IPS DF 4.7 (cell line): ENCODE measurements around the gene TNRC6B.
"Not testable (repeated sequence)": the region's sequence is repeated elsewhere in the genome, so short reads cannot be mapped to it uniquely, and the experiment has no call there.

Source experiments
- DNase-seq: peaks from one replicate; pipeline ENCODE4 v3.0.0-alpha.2; 2013; ENCODE audit warnings: low spot score; ENCODE audit errors: extremely low read depth

The TNRC6B gene

DNA sequence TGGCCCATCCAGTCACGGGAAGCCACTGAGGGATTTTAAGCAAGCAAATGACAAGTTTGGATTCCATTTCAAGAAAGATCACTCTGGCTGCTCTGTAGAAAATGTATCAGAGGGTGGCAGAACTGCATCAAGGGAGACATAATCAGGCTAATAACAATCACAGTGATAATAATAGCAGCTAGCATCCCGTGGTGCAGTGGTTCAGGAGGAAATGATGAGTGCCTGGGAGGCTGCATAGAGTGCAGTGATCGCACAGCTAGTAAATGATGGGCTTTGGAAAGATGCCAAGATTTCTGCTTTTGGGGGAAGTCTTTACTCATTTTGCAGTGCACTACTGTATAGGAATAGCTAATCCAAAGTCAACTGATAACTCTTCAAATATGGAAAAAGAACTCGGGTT lies 35.8 kb downstream of the TNRC6B start:
- no peak for DNase-seq

DNA sequence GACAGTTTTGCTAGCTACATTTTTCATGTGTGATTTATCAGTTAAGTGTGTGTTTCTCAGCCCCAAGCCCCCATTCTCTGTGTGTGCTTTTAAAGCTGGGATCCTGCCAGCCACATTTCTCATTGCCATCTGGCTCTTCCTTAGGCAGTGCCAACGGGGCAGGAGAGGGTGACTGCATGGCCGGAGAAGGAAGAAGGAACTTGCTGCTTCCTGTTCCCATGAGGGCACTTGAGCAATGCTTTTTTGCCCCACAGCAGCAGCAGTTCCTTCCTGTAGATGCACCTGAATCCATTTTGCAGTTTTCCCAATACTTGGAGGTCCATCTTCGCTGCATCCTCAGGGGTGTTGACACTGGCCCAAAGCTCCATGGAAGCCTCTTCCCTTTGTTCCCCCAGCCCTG lies 37.5 kb downstream of the TNRC6B start:
- DNase-seq, result no peak

DNA sequence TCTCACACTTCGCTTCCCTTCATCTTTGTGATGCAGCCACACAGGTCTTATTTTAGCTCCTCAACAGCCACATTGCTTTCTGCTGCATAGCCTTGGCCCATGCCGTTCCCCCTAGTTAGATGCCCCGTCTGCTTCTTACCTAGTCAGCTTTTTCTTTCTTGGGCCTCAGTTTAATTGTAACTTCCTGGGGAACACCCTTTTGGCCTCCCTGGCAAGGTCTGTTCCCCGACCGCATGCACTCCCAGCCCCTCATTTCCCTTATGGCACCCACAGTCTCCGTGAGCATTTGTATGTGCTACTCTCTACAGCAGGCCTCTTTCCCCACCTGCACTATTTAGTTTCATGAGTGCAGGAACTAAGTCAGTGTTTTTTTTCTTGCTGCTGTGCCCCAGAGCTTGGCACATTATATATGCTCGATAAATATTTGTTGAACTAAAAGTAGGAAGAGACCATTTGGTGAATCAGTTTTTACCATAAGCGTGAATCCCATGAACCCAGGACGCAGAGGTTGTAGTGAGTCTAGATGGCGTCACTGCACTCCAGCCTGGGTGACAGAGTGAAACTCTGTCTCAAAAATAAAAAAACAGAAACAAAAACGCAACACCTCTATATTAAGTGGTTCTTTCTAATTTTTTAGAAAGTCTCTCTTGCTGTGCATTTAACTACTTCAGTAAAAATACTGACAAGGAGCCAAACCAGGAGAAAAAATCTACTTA lies 38.5 kb downstream of the TNRC6B start:
- DNase-seq, result no peak

DNA sequence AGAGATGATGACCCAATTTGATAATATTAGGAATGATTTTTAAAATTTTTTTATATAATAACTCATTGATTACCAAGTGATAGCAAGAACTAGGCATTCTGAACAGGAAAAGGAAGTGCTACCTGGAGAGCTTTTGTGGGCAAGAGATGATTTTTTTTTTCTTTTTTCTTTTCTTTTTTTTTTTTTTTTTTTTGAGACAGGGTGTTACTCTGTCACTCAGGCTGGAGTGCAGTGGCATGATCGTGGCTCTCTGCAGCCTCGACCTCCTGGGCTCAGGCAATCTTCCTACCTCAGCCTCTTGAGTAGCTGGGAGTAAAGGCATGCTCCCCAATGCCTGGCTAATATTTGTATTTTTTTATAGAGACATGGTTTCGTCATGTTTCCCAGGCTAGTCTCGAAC lies 40.4 kb downstream of the TNRC6B start:
- DNase-seq, result no peak

DNA sequence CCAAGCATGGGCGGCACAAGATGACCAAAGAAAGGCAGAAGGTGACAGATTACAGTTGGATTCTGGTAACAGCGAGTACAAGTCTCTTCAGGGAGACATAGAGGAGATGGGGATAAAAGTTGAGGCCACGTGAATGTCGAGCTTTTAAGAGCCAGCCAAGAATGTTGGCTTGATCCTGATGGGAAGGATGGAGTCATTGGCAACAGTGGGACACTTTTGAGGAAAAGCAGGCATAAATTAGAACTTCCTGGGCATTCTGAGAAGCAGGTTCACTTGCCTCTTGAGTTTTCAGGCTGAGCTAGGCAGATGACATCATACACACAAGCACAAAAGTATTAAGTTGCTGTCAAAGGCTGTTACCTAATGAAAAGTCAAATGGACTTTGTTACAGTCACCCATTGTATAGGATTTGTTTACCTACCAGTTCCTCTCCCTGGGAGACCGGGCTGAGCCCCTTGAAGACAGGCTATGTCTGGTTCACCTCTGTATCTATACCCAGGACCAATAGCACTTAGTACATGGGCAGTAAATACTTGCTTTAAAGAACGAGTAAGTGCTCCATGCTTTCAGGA lies 41.1 kb downstream of the TNRC6B start:
- no peak for DNase-seq

DNA sequence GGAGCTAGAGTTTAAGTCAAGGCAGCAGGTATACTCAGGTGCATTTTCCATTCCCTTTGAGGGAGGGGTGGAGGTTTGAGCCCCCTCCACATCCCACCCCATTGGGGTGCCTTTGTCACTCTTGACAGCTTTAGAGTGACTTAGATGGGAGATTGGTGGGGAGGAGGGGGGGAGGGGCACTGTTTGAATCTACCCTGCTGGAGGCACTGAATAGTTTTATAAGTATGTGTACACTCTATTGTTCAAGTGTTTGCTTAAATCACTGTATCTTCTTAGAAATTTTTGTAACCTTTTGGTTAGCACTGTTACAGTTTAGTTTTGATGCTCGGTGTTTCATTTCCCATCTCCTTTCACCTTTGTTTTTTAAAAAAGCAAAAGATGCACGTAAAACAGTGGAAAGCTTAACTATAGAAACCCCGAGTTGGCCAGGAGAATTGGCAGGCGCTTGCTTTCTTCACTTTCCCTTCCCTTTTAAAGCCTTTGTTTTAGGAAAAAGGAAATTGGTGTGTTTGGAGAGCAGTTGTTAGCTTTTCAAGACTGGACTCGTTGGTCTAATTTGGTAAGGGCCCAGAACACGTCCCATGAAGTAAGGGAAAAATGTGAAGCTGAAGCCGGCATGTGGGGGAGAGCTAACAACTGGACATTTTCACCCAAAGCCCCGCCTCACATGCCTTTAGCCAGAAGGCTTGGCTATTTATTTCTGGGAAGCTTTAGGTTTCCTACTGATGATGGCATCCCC lies 42.8 kb downstream of the TNRC6B start:
- no peak for DNase-seq

DNA sequence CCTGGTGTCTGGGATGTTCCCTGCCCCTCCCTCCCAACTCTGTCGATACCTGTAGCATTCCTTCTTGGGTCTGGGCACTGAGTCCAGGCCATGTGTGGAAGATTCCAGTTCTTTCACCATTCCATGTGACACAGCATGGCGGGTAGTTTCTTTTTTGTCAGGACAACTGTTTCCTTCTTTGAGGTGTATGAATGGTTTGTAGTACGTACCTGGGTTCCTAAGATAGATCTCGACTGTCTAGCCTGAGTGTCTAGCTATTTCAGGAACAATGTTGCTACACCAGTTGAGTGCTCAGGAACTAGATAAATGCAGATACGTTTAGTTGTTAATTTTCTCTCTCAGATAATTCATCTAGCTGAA lies 43.3 kb downstream of the TNRC6B start:
- DNase-seq, result no peak

DNA sequence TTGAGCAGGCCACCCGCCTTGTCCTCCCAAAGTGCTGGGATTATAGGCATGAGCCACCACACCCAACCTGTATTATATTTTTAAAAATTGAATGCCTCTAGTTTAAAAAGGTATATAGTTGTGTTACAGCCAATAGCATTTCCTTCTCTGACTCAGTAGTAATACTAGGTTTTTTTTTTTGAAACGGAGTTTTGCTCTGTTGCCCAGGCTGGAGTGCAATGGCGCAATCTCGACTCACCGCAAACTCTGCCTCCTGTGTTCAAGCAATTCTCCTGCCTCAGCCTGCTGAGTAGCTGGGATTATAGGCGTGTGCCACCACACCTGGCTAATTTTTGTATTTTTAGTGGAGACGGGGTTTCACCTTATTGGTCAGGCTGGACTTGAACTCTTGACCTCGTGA lies 45.3 kb downstream of the TNRC6B start:
- DNase-seq, result not testable (repeated sequence)

DNA sequence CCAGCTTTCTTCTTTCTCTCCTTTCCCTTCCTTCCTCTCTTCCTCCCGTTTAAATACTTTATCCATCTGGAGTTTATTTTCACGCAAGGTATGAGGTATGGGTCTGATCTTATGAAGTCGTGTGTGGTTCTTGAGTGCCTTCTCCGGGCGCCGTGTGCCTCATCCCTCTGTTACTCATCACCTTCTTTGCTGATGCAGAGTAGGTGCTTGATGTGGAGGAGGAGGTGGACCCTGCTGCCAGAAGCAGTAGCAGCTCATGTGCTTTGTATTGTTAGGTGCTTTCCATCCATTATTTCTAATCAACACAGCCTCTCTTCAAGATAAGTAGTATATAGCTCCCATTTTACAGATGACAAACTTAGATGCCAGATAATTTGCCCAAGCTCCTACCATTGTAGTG lies 47.0 kb downstream of the TNRC6B start:
- DNase-seq, result no peak

DNA sequence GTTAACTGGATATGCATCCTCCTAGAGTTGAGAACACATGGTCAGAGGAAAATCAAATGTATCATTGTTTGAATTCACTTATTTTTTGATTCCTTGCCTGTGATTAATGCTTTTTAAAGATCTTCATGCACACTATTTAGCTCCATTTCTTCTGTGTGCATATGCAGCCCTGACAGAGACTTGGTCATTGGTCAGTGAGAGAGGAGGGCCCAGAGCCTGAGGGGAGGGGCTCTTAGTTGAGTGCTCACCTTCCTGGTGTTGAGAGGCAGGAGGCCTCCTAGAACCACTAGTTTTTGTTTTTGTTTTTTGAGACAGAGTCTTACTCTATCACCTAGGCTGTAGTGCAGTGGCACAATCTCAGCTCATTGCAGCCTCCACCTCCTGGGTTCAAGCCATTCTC lies 48.9 kb downstream of the TNRC6B start:
- no peak for DNase-seq

DNA sequence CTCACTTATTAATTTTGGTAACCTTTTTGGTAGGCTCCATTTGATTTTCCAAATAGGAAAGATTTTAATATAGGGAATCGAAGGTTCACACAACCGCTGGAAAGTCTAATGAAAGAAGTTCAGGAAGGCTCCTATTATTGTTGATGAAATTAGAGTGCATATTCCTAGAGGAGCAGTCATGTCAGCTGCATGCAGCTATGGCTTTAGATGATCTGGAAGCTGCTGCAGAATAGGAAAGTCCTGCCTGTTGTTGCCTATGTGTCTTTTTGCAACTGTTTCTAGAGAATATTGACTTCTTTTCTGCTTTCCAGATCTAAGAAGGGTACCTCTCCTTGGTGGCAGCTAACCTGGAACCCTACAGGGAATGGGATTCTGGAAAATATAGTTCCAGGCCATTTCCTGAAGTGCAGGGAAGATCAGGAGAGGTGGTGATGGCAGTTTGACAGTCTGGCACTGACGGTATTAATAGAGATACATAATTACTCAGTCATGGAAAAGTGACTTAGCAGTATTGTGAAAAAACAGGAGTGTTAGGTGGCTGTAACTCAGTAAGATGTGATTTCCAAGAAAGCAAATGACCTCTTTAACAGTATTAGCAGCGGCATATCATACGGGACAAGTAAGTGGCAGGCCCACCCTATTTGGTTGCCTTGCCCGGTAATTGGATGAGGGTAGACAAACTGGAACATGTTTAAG lies 54.0 kb downstream of the TNRC6B start:
- no peak for DNase-seq

DNA sequence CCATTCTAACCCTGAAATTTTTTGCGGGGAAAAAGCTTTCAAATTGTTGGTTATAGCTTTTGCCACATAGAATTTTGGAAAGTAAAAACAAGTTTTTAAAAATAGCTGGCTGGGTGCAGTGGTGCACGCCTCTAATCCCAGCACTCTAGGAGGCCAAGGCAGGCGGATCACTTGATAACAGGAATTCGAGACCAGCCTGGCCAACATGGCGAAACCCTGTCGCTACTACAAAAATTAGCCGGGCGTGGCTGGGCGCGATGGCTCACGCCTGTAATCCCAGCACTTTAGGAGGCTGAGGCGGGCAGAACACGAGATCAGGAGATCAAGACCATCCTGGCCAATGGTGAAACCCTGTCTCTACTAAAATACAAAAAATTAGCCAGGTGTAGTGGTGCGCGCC lies 54.9 kb downstream of the TNRC6B start:
- no peak for DNase-seq

DNA sequence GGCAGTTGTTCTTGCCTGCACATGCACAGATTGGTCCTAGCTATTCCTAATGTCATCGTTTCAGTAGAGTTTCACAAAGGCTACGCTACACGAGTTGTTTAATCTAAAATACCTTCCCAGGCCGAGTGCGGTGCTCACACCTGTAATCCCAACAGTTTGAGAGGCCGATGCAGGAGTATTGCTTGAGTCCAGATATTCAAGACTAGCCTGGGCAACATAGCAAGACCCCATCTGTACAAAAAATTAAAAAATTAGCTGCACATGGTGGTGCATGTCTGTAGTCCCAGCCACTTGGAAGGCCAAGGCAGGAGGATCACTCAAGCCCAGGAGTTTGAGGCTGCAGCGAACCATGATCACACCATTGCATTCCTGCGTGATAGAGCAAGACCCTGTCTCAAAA lies 56.2 kb downstream of the TNRC6B start:
- no peak for DNase-seq

DNA sequence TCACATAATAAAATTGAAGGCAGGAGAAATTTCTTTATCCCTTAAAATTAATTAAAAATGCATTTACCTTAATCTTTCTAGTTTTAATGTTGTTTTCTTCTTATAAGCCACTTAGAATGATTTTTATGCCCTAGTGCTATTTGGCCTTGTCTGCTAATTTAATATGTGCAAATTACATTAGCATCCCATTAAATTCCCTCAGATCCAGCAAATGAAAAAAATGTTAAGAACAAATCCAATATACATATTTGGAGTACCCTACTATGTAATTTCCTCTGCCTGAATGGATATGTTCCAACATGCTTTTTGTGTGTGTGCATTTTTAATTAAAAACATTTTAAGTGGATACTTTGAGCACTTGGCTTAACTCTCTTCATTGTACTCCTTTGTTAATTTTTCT lies 56.9 kb downstream of the TNRC6B start:
- DNase-seq, result no peak

DNA sequence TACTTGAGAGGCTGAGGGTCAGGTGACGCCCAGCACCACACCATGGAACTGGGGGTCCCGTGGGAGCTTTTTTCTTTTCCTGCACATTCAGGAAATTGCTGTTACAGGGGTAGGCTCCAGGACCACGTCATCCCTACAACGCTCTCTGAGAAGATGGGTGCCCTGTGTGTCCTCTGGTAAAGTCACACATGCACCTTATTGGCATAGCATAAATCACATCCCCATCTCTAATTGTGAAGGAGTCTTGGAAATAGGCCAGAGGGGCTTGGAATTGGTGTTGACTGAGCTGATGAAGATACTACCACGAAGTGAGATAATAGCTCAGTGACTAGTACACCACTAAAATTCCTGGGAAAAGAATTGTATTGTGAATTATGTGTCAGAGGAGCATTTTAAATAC lies 57.6 kb downstream of the TNRC6B start:
- no peak for DNase-seq

DNA sequence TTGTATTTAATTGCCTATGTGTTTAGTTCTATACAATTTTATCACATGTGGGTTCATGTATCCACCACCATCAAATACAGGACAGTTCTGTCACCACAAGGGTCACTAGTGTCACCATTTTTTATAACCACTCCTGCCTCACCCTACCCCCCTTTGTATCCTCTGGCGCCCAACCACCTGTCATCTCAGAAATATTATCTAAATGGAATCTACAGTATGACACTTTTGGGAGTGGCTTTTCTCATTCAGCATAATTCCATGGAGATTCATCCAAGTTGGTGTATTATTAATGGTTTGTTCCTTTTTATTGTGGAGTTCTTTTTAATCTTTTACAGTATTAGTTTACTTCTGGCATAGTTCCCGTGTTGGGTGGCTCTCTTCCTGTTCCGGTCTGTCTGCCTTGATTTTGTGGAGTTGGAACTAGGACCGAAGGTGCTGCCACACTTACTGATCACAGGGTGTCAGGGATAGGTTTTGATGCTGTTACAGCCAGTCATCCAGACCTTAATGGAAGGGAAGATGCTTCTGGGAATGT lies 58.5 kb downstream of the TNRC6B start:
- no peak for DNase-seq

DNA sequence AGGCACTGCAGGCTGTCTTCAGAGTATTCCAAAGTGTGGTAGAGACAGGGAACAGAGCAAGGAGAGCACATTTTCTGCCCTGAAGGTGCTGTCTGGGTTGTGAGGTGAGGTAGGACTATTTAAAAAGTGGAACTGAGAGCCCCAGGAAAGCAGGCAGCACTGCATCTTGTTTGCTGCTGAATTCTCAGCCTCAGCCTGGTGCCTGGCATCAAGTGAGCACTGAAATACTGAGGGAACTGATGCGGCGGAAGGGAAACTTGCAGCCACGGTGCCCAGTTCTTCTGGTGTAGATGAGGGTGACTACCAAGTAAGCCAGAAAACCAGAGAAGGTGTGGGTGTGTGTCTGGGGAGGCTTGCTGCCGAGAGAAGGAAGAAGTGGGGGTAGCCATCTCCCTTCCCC lies 59.5 kb downstream of the TNRC6B start:
- DNase-seq, result no peak

DNA sequence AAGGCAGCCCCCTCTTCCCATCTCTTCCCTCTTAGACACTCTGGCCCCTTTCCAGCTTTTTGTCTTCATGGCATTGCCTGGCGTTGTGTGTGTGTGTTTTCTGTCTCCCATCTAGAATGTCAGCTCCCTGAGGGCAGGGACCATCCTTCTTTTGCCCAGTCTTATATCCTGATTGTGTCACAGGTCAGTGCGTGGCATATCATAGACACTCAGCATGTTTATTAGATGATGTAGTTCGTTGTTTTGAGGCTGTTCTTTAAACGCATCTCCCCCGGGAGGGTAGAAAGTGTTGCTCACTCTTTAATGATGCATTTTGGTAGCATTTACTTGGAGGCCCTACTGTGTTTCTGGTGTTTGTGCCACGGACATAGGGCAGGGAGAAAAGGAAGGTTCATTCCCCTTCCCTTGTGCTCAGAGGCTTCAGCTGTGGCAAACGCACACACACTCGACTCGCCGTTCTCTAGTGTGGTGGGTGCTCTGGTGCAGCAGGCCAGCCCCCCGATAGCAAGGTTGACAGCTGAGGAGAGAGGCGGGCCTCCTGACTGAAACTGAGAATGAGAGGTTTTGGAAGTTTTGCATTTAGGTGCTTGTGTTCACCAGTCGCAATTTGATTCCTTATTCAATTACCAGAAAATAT lies 60.2 kb downstream of the TNRC6B start:
- no peak for DNase-seq

DNA sequence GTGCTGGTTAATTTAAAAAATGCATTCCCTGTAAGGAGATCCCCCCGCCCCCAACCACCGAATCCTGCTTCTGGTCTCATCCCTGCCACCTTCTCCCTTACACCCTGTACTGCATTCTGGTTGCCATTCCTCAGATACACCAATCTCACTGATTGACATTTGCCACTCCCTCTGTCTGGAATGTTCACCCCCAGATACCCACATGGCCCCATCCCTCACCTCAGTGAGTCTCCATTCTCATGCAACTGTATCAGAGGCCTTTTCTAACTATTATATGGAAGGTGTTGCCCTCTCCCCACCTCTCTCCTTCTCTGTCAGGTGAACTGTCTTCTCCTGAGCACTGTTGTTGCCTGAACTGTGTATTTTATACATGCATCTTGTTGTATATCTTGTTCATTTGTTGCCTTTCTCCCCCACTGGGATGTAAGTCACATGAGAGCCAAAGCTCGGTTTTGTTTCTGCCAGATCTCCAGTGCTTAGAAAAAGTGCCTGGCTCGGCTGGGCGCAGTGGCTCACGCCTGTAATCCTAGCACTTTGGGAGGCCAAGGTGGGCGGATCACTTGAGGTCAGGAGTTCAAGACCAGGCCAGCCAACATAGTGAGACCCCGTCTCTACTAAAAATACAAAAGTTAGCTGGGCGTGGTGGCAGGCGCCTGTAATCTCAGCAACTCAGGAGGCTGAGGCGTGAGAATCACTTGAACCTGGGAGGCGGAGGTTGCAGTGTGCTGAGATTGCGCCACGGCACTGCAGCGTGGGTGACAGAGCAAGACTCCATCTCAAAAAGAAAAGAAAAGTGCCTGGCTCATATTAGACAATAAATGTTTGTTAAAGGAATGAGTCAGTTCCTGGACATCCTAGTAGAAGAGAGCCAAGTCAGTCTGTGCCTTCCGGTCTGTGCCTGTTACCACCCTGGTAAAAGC lies 61.0 kb downstream of the TNRC6B start:
- no peak for DNase-seq

DNA sequence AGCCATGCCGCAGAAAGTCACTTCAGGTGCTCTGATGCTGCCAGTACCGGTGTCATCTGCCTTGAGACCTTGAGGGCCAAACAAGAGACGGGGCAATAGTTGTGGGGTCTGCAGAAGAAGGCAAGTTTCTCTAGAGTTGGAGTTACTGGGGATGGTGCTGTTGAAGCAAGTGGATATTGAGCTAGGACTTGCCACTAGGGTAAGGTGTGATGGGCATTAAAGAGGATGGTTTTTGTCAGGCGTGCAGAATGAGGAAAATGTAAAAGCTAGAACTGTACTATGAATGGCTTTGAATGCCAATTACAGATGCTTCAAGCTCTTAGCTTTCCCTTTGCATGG lies 61.6 kb downstream of the TNRC6B start:
- DNase-seq, result no peak

DNA sequence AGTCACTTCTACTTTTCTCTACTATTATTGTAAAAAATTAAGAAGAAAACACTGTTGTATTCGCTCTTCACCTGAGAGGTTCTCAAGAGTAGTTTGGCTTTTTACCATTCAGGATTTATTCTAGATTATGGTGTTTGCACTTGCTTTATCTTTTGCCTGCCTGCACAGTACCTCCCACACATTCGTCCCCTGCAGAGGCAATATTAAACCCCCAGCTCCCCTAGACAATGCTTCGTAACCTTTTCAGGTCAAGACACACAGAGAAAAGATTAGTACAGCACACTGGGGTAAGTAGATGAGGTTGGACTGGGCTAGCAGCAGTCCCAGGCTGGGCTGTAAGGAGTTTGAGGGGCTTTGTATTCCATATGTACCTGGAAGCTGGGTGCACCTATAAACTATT lies 62.4 kb downstream of the TNRC6B start:
- DNase-seq, result no peak
